H1 (cell line): Measurements from ENCODE around the gene FGGY. TPM values are rescaled to one million over a fixed set of nuclear protein-coding genes. Genes with fewer than 3 reads are reported as not detected.

Experiments used
- ATF2 ChIP-seq: IDR thresholded peaks from 2 replicates; pipeline ENCODE4 v1.6.1; 2012; ENCODE audit warnings: low read length, inconsistent platforms
- CTBP2 ChIP-seq: IDR thresholded peaks from 2 replicates; pipeline ENCODE4 v1.7.0; 2011; ENCODE audit warnings: borderline replicate concordance, mild to moderate bottlenecking, moderate library complexity, mixed read lengths, low read length; ENCODE audit not compliant: insufficient read depth, insufficient read length
- RBBP5 ChIP-seq: IDR thresholded peaks from 2 replicates; pipeline ENCODE4 v1.7.1; 2012; ENCODE audit warnings: low read depth, mild to moderate bottlenecking, inconsistent platforms, low read length, moderate library complexity, borderline replicate concordance
- SIX5 ChIP-seq: IDR thresholded peaks from 2 replicates; pipeline ENCODE4 v1.6.1; 2011; ENCODE audit warnings: mild to moderate bottlenecking, low read depth, low read length
- polyA plus RNA-seq, 7 experiments: library from polyadenylated mRNA; depleted of rRNA in 3 of 7; stranded (reverse) in 5 of 7; unstranded in 2 of 7; fragments of >200 nt in 5 of 7; fragments of 200-250 nt in 2 of 7; gene quantifications; 1 replicate in 5 of 7; 2 replicates in 1 of 7; 4 replicates in 1 of 7; pipeline versions ENCODE4 v1.2.1 to v1.2.3, GENCODE V29; 2011 to 2013; ENCODE audit warnings: missing spikeins in 2 of 7, mixed read lengths in 2 of 7
- total RNA-seq: library from RNA; stranded (reverse); fragmentation: NEBNext Ultra II Directional; extraction: Animal tissue kit (Norgen Biotek cat#: 25700); gene quantifications from 2 replicates; pipeline ENCODE4 v1.2.1, GENCODE V29; 2021

The FGGY gene
- total and polyA plus RNA-seq, 2 of the 8 experiments (the other 6 are each of a cell fraction or from before 2014, with no cell fraction given), result 10.3 to 12.5 TPM

- TF ChIP-seq CTBP2 (no peak), ATF2 (no peak), RBBP5 (no peak), SIX5 (no peak)
Measured at GRCh38 chr1:59445040-59445439, 148.1 kb downstream of the FGGY start (continued).
